K562 (cell line): ENCODE measurements around the gene PRKD2. TPM values are rescaled to one million over a fixed set of nuclear protein-coding genes. Genes with fewer than 3 reads are reported as not detected.

Source experiments
- ATAC-seq: fragments of 200-7000 bp; cut with Tn5 transposase; 3 replicates; pipeline ENCODE4 v1.9.1; 2020; ENCODE audit warnings: moderate library complexity
- BruUV-seq: library from RNA; stranded (reverse); fragments of 400-500 nt; replicated peaks from 2 replicates; lab custom pipeline; 2021; lab: Mats Ljungman, UMichigan
- CTCF ChIA-PET: fragments of 300-600 bp; formaldehyde crosslinking; extraction: SDS; loops from one replicate; lab custom pipeline; 2021; ENCODE audit warnings: low intra/inter-chr PET ratio; lab: Yijun Ruan, JAX
- POLR2A ChIA-PET: fragments of 300-600, 350-650 bp; sonication (Branson Sonifier 250); formaldehyde crosslinking; extraction: SDS; loops from one replicate; lab custom pipeline; 2021; ENCODE audit warnings: antibody characterized with exemption, inconsistent platforms; lab: Yijun Ruan, JAX
- DNase-seq, 4 experiments: peaks; one replicate each; pipeline versions ENCODE4 v3.0.0 to v3.0.0-alpha.2; 2011 to 2018; ENCODE audit warnings: low spot score in 3 of 4, mixed read lengths in 3 of 4; ENCODE audit errors: extremely low read depth in 1 of 4
- FAIRE-seq: peaks from 2 replicates; lab custom pipeline; 2011; peaks lifted over from hg19 to GRCh38; lab: Jason Lieb, UNC
- H2AFZ ChIP-seq: 2 replicates; pipeline ENCODE4 v1.6.0; 2011; ENCODE audit warnings: low read depth, low read length, control low read depth, inconsistent platforms
- H3K27ac ChIP-seq: fragments of 200-600 bp; 3 replicates; pipeline ENCODE4 v1.8.0; 2011; ENCODE audit warnings: low read depth, mild to moderate bottlenecking, control low read depth, inconsistent platforms, low read length, moderate library complexity, mixed read lengths; ENCODE audit errors: extremely low read depth
- H3K27me3 ChIP-seq, 2 experiments: fragments of 300-600 bp in 1 of 2; 2 replicates in 1 of 2; 3 replicates in 1 of 2; pipeline versions ENCODE4 v1.6.0 to v1.8.0; 2011; ENCODE audit warnings: inconsistent platforms in 2 of 2, low read length in 2 of 2, mild to moderate bottlenecking in 1 of 2, mixed read lengths in 1 of 2, moderate library complexity in 1 of 2; ENCODE audit not compliant: control insufficient read depth in 2 of 2, insufficient read depth in 2 of 2
- H3K36me3 ChIP-seq: fragments of 300-600 bp; 3 replicates; pipeline ENCODE4 v1.8.0; 2011; ENCODE audit warnings: mild to moderate bottlenecking, low read length, inconsistent platforms; ENCODE audit not compliant: control insufficient read depth, insufficient read depth
- H3K4me1 ChIP-seq, 2 experiments: fragments of 200-600 bp in 1 of 2; replicated peaks in 1 of 2; 2 replicates in 1 of 2; 3 replicates in 1 of 2; pipeline versions ENCODE4 v1.5.1 to v1.8.0; 2011; ENCODE audit warnings: inconsistent platforms in 2 of 2, low read length in 2 of 2, mild to moderate bottlenecking in 1 of 2, mixed read lengths in 1 of 2, moderate library complexity in 1 of 2; ENCODE audit not compliant: control insufficient read depth in 2 of 2, insufficient read depth in 2 of 2
- H3K4me2 ChIP-seq: 2 replicates; pipeline ENCODE4 v1.6.1; 2011; ENCODE audit warnings: low read length, control low read depth, inconsistent platforms, mixed read lengths; ENCODE audit not compliant: insufficient read depth
- H3K4me3 ChIP-seq: fragments of 200-600 bp; sonication (generic), shearing (Covaris generic); 2 replicates; pipeline ENCODE4 v1.5.1; 2016; ENCODE audit warnings: control low read depth, inconsistent platforms
- H3K79me2 ChIP-seq: fragments of 200-600 bp; 3 replicates; pipeline ENCODE4 v1.8.0; 2011; ENCODE audit warnings: low read length, inconsistent platforms; ENCODE audit not compliant: control insufficient read depth, insufficient read depth
- H3K9ac ChIP-seq, 2 experiments: 2 replicates each; pipeline versions ENCODE4 v1.6.0 to v1.6.1; 2011; ENCODE audit warnings: low read depth in 2 of 2, low read length in 2 of 2, control low read depth in 1 of 2, inconsistent platforms in 1 of 2, mild to moderate bottlenecking in 1 of 2, mixed read lengths in 1 of 2; ENCODE audit not compliant: insufficient read depth in 1 of 2
- H3K9me1 ChIP-seq: one replicate; pipeline ENCODE4 v1.6.0; 2011; ENCODE audit warnings: inconsistent platforms, mild to moderate bottlenecking, low read length, moderate library complexity; ENCODE audit not compliant: control insufficient read depth, insufficient read depth
- H3K9me3 ChIP-seq: replicated peaks from 2 replicates; pipeline ENCODE4 v1.5.1; 2011; ENCODE audit warnings: low read depth, low read length, inconsistent platforms; ENCODE audit not compliant: control insufficient read depth, insufficient read depth
- H4K20me1 ChIP-seq: replicated peaks from 2 replicates; pipeline ENCODE4 v1.6.1; 2011; ENCODE audit warnings: low read length, inconsistent platforms, mixed read lengths; ENCODE audit not compliant: control insufficient read depth, insufficient read depth
- ADNP ChIP-seq: fragments of 200-800 bp; sonication (Bioruptor generic); IDR thresholded peaks from 2 replicates; pipeline ENCODE4 v1.6.1; 2016; ENCODE audit warnings: missing genetic modification characterization, missing compliant biosample characterization
- ARID2 ChIP-seq: fragments of 450-650 bp; IDR thresholded peaks from 2 replicates; pipeline ENCODE4 v1.6.1; 2017; ENCODE audit warnings: antibody characterized with exemption, mild to moderate bottlenecking
- CBFA2T3 ChIP-seq: fragments of 450-650 bp; IDR thresholded peaks from 2 replicates; pipeline ENCODE4 v1.6.1; 2017
- CBX2 ChIP-seq: fragments of 200-600 bp; sonication (generic); IDR thresholded peaks from one replicate; pipeline ENCODE4 v1.6.1; 2012; ENCODE audit warnings: mild to moderate bottlenecking, low read length, inconsistent platforms; ENCODE audit not compliant: insufficient read depth, poor library complexity, severe bottlenecking
- CC2D1A ChIP-seq: fragments of 450-650 bp; IDR thresholded peaks from 2 replicates; pipeline ENCODE4 v1.6.1; 2017; ENCODE audit warnings: mild to moderate bottlenecking
- CEBPB ChIP-seq: fragments of 450-650 bp; IDR thresholded peaks from 2 replicates; pipeline ENCODE4 v1.6.1; 2016; ENCODE audit warnings: missing genetic modification characterization, missing compliant biosample characterization
- GABPB2 ChIP-seq: fragments of 250-450 bp; sonication (Bioruptor Pico); conservative IDR thresholded peaks from 2 replicates; pipeline ENCODE4 v1.5.1; 2021; ENCODE audit warnings: mild to moderate bottlenecking
- JUN ChIP-seq, 2 experiments: sonication (generic) in 1 of 2; formaldehyde crosslinking in 1 of 2; IDR thresholded peaks; 2 replicates each; pipeline versions ENCODE4 v1.6.1 to v1.8.0; 2012 to 2022; ENCODE audit warnings: borderline replicate concordance in 2 of 2, mild to moderate bottlenecking in 2 of 2, improper control_type of control experiment in 1 of 2, low read depth in 1 of 2, low read length in 1 of 2, missing genetic modification reagents in 1 of 2
- NUFIP1 ChIP-seq: fragments of 450-650 bp; IDR thresholded peaks from 2 replicates; pipeline ENCODE4 v1.6.1; 2018; ENCODE audit not compliant: partially characterized antibody
- RAD51 ChIP-seq: fragments of 450-650 bp; IDR thresholded peaks from 2 replicates; pipeline ENCODE4 v1.7.1; 2016; ENCODE audit warnings: low read depth, mild to moderate bottlenecking, borderline replicate concordance
- SETDB1 ChIP-seq: IDR thresholded peaks from one replicate; pipeline ENCODE4 v1.6.1; 2012; ENCODE audit warnings: low read length, control low read depth, inconsistent platforms
- SMAD1 ChIP-seq: fragments of 150-350 bp; IDR thresholded peaks from 2 replicates; pipeline ENCODE4 v1.6.1; 2014; ENCODE audit warnings: low read length, low read depth; ENCODE audit not compliant: partially characterized antibody
- SMAD4 ChIP-seq: fragments of 250-450 bp; sonication (Bioruptor Pico); conservative IDR thresholded peaks from 2 replicates; pipeline ENCODE4 v1.8.0; 2021; ENCODE audit warnings: inconsistent platforms, mild to moderate bottlenecking, moderate library complexity
- YY1 ChIP-seq, 3 experiments: IDR thresholded peaks; 2 replicates each; pipeline ENCODE4 v1.6.1; 2011; ENCODE audit warnings: low read length in 2 of 3, mild to moderate bottlenecking in 2 of 3, moderate library complexity in 2 of 3, borderline replicate concordance in 1 of 3, control low read depth in 1 of 3, low read depth in 1 of 3; ENCODE audit not compliant: insufficient read depth in 3 of 3, insufficient replicate concordance in 2 of 3, control insufficient read depth in 1 of 3, insufficient read length in 1 of 3; ENCODE audit errors: extremely low read depth in 1 of 3
- ZFPM2 ChIP-seq: fragments of 250-450 bp; sonication (Bioruptor Pico); IDR thresholded peaks from 2 replicates; pipeline ENCODE4 v1.5.1; 2022; ENCODE audit warnings: mild to moderate bottlenecking
- ZNF583 ChIP-seq: fragments of 250-450 bp; sonication (Bioruptor Pico); IDR thresholded peaks from 2 replicates; pipeline ENCODE4 v1.4.0; 2020
- ZNF780A ChIP-seq: fragments of 250-450 bp; sonication (Bioruptor Pico); IDR thresholded peaks from 2 replicates; pipeline ENCODE4 v1.5.0; 2021; ENCODE audit warnings: mild to moderate bottlenecking
- ZNF79 ChIP-seq: fragments of 250-450 bp; sonication (Bioruptor Pico); IDR thresholded peaks from 2 replicates; pipeline ENCODE4 v1.4.0; 2020; ENCODE audit warnings: low read depth, mild to moderate bottlenecking, moderate library complexity
- WGBS: fragments of 100-300 bp; shearing (Covaris generic); methylation state at CpG from one replicate; pipeline ENCODE4 v1.1.6; 2016; ENCODE audit warnings: low coverage, mixed read lengths; ENCODE audit not compliant: insufficient coverage; ENCODE audit errors: missing lambda C conversion rate; 5-methylcytosine and 5-hydroxymethylcytosine counted together
- in situ Hi-C: fragments of 300-500 bp; cut with MboI; formaldehyde crosslinking; loops from 4 replicates; pipeline ENCODE4 v1.15.0; 2018; ENCODE audit warnings: inconsistent platforms, mixed read lengths
- intact Hi-C: fragments of 100-400 bp; cut with micrococcal nuclease; formaldehyde crosslinking; loops from 2 replicates; pipeline ENCODE4 v1.14.2; 2022
- polyA plus RNA-seq, 8 experiments: library from polyadenylated mRNA; depleted of rRNA in 4 of 8; stranded (reverse) in 5 of 8; unstranded in 3 of 8; fragments of >200 nt; fragmentation: Nextera tagmentation in 2 of 8; fragmentation: Illumina TruSeq in 1 of 8; extraction: Ambion mirVana in 2 of 8; extraction: Trizol in 1 of 8; gene quantifications; 2 replicates each; pipeline versions ENCODE4 v1.2.1 to v1.2.3, GENCODE V29; 2011 to 2014; ENCODE audit warnings: inconsistent platforms in 1 of 8, missing spikeins in 1 of 8
- total RNA-seq, 7 experiments: library from RNA; depleted of rRNA in 6 of 7; stranded (reverse); fragments of >200 nt in 6 of 7; fragmentation: Illumina TruSeq in 2 of 7; extraction: Trizol in 2 of 7; gene quantifications; 2 replicates each; pipeline versions ENCODE4 v1.2.1 to v1.2.3, GENCODE V29; 2011 to 2021; ENCODE audit warnings: low replicate concordance in 1 of 7
- TF ChIP-seq, protein P1 (sequence below): fragments of 250-450 bp; sonication (Bioruptor Pico); IDR thresholded peaks from 2 replicates; pipeline ENCODE4 v1.4.0; 2020; ENCODE audit warnings: mild to moderate bottlenecking, moderate library complexity

The PRKD2 gene
- total and polyA plus RNA-seq, 9 of the 15 experiments (the other 6 are each of a cell fraction or from before 2014, with no cell fraction given), result 1.8 to 60.0 (median 15.0) TPM

DNA sequence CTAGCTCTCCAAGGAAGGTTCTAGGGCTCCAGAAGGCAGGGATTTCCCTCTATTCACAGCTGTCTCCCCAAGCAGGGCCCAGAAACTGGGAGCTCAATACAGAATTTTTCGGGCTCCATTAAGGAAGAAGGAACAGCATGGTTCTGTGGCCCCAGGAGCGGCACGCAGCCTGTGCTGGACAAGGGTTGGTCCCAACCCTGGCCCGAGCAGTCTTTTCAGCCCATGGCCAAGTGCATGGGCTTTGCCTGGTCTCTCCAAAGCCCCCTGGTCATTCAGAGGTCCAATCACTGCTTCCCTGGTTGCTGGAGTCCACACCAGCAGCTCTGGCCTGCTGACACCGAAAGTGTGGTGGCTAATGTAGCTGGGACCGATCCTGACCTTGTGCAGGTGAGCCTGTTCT is 6.6 kb upstream of the PRKD2 start:
- peaks cover 6% of the 10 kb centered on the region for H3K79me2 ChIP-seq
- H3K4me3 ChIP-seq, result no peak overlapping the region
- DNase-seq, result no peak
- no peaks in the 10 kb centered on the region for H3K27me3 ChIP-seq
- CTCF ChIA-PET, result no interaction called here
- H3K9me1 ChIP-seq, result peaks cover 3% of the 10 kb centered on the region
- H3K4me1 ChIP-seq, result peaks cover under 1 to 57% of the 10 kb centered on the region in 2 experiments; a peak in 4 of 5 replicates
- intact Hi-C loops (no loop called here), in situ Hi-C loops (no loop called here)
- H4K20me1 ChIP-seq, result peaks cover 12% of the 10 kb centered on the region; the same call in 1 of the 2 replicates
- no peaks in the 10 kb centered on the region for H3K9me3 ChIP-seq
- POLR2A ChIA-PET, result interaction anchor here (0.6 to 1.2 kb wide), 3 partner anchors 9 to 19 kb away, joined by 3 to 5 read pairs (median 3); no protein-coding TSS in a partner anchor
- H3K9ac ChIP-seq, result peak overlapping the region in 1 of 2 experiments; percentile 39; a peak in 1 of 4 replicates
- no peak for FAIRE-seq
- H3K27ac ChIP-seq, result no peak overlapping the region
- no peak overlapping the region for H2AFZ ChIP-seq
- no peak overlapping the region for H3K4me2 ChIP-seq
- TF ChIP-seq NUFIP1 (no peak), ZNF780A (CRISPR knock-in tag) (no peak), ARID2 (no peak), JUN (IDR thresholded peaks at IDR 0.05; ENCODE audit: borderline replicate concordance, low read depth, low read length) (no peak), JUN (CRISPR knock-in tag; IDR thresholded peaks at IDR 0.05; ENCODE audit: borderline replicate concordance) (no peak), ZNF583 (CRISPR knock-in tag) (no peak), SETDB1 (no peak), ZNF79 (CRISPR knock-in tag) (no peak), CBFA2T3 (no peak), ADNP (no peak), CC2D1A (no peak), SMAD4 (CRISPR knock-in tag) (no peak), CBX2 (no peak), ZFPM2 (CRISPR knock-in tag) (no peak), RAD51 (no peak), CEBPB (tag) (no peak), YY1 (IDR thresholded peaks at IDR 0.05; ENCODE audit: borderline replicate concordance in 1 of 3, control insufficient read depth in 1 of 3, extremely low read depth in 1 of 3, insufficient read depth in 3 of 3, insufficient read length in 1 of 3, insufficient replicate concordance in 2 of 3, low read depth in 1 of 3, low read length in 2 of 3) (no peak), SMAD1 (no peak), GABPB2 (CRISPR knock-in tag) (no peak)
- TF ChIP-seq, protein P1, sequence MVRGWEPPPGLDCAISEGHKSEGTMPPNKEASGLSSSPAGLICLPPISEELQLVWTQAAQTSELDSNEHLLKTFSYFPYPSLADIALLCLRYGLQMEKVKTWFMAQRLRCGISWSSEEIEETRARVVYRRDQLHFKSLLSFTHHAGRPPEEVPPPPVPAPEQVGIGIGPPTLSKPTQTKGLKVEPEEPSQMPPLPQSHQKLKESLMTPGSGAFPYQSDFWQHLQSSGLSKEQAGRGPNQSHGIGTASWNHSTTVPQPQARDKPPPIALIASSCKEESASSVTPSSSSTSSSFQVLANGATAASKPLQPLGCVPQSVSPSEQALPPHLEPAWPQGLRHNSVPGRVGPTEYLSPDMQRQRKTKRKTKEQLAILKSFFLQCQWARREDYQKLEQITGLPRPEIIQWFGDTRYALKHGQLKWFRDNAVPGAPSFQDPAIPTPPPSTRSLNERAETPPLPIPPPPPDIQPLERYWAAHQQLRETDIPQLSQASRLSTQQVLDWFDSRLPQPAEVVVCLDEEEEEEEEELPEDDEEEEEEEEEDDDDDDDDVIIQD (CRISPR knock-in tag), result no peak
- no TSS peak for BruUV-seq
- 94% methylated on average over 6 of the region's 6 CpGs for WGBS
- no peak for ATAC-seq
- H3K36me3 ChIP-seq, result peaks cover 98% of the 10 kb centered on the region; the same call in 2 of the 3 replicates
